ENCODE data around the gene ZNF385B. TPM values are rescaled to one million over a fixed set of nuclear protein-coding genes. Genes with fewer than 3 reads are reported as not detected.

ZNF385B gene
- total RNA-seq, 3 donors from 2014 or later (not counting 1 experiment from before 2014, with no cell fraction given), result 0.54 TPM; not detected in 2

GRCh38 chr2:179741317-179741716 lies 120.1 kb downstream of the ZNF385B start:
- H3K4me1 ChIP-seq (ENCODE audit: control insufficient read depth, insufficient read depth, low read length), result no peaks in the 10 kb centered on the region
- no peak overlapping the region for H3K4me3 ChIP-seq (ENCODE audit: low read length)
- no peaks in the 10 kb centered on the region for H3K9me3 Mint-ChIP-seq
- ATAC-seq, result no peak
- H3K9me3 ChIP-seq (ENCODE audit: control insufficient read depth, insufficient read depth, low read length), result no peaks in the 10 kb centered on the region
- TF ChIP-seq, protein P1, sequence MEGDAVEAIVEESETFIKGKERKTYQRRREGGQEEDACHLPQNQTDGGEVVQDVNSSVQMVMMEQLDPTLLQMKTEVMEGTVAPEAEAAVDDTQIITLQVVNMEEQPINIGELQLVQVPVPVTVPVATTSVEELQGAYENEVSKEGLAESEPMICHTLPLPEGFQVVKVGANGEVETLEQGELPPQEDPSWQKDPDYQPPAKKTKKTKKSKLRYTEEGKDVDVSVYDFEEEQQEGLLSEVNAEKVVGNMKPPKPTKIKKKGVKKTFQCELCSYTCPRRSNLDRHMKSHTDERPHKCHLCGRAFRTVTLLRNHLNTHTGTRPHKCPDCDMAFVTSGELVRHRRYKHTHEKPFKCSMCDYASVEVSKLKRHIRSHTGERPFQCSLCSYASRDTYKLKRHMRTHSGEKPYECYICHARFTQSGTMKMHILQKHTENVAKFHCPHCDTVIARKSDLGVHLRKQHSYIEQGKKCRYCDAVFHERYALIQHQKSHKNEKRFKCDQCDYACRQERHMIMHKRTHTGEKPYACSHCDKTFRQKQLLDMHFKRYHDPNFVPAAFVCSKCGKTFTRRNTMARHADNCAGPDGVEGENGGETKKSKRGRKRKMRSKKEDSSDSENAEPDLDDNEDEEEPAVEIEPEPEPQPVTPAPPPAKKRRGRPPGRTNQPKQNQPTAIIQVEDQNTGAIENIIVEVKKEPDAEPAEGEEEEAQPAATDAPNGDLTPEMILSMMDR (IDR thresholded peaks at IDR 0.05), result no peak
- no peak for DNase-seq
- intact Hi-C loops (cut with micrococcal nuclease), result no loop called here
- H3K36me3 ChIP-seq (ENCODE audit: control insufficient read depth, insufficient read depth, low read length), result no peaks in the 10 kb centered on the region
- H3K4me3 Mint-ChIP-seq, result no peak overlapping the region
- H3K27ac ChIP-seq (ENCODE audit: low read length), result no peak overlapping the region
- no peaks in the 10 kb centered on the region for H3K27me3 Mint-ChIP-seq (ENCODE audit: low read depth in 2 of 2)
- H3K36me3 Mint-ChIP-seq, result no peaks in the 10 kb centered on the region
- peaks cover 3% of the 10 kb centered on the region for H3K27me3 ChIP-seq (ENCODE audit: control insufficient read depth, insufficient read depth, low read length)
- no peak overlapping the region for H3K27ac Mint-ChIP-seq
- H3K4me1 Mint-ChIP-seq, result no peaks in the 10 kb centered on the region

DNA sequence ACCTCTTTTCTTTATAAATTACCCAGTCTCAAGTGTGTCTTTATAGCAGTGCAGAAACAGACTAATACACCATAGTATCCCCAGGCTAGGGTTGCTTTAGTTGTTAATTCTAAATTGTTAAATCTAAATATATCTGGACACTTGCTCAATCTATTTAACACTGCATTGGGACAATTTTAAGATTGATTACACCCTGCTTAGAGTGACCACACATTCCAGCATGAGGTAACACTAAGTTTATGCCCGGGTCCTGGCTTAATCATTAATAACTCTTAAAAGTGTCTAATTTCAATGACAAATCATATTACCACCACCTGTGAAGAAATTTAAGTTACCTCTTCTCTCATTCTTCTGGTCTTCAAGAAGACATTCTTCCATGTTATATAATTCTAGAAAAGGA lies 131.4 kb downstream of the ZNF385B start:
- no peak for DNase-seq
- Histone ChIP-seq H3K36me3 (ENCODE audit: control insufficient read depth, insufficient read depth, low read length) (no peaks in the 10 kb centered on the region), H3K27ac (ENCODE audit: low read length) (no peak overlapping the region), H3K4me1 (ENCODE audit: control insufficient read depth, insufficient read depth, low read length) (no peaks in the 10 kb centered on the region), H3K27me3 (ENCODE audit: control insufficient read depth, insufficient read depth, low read length) (no peaks in the 10 kb centered on the region), H3K9me3 (ENCODE audit: control insufficient read depth, insufficient read depth, low read length) (no peaks in the 10 kb centered on the region), H3K4me3 (ENCODE audit: low read length) (no peak overlapping the region)
- Mint-ChIP-seq H3K9me3 (no peaks in the 10 kb centered on the region), H3K27me3 (ENCODE audit: low read depth in 2 of 2) (no peaks in the 10 kb centered on the region), H3K27ac (no peak overlapping the region), H3K4me1 (no peaks in the 10 kb centered on the region), H3K36me3 (no peaks in the 10 kb centered on the region), H3K4me3 (no peak overlapping the region)
- intact Hi-C loops (cut with micrococcal nuclease), result no loop called here
- TF ChIP-seq, protein P1 (IDR thresholded peaks at IDR 0.05), result no peak
- WGBS (ENCODE audit: insufficient coverage), result 100% methylated on average over 1 of the region's 1 CpG
- ATAC-seq, result no peak

- Histone ChIP-seq H3K27ac (ENCODE audit: low read length) (no peak overlapping the region), H3K9me3 (ENCODE audit: control insufficient read depth, insufficient read depth, low read length) (no peaks in the 10 kb centered on the region), H3K27me3 (ENCODE audit: control insufficient read depth, insufficient read depth, low read length) (no peaks in the 10 kb centered on the region), H3K4me3 (ENCODE audit: low read length) (no peak overlapping the region), H3K4me1 (ENCODE audit: control insufficient read depth, insufficient read depth, low read length) (no peaks in the 10 kb centered on the region), H3K36me3 (ENCODE audit: control insufficient read depth, insufficient read depth, low read length) (no peaks in the 10 kb centered on the region)
- DNase-seq, result no peak
- Mint-ChIP-seq H3K4me3 (no peak overlapping the region), H3K9me3 (no peaks in the 10 kb centered on the region), H3K27me3 (ENCODE audit: low read depth in 2 of 2) (no peaks in the 10 kb centered on the region), H3K36me3 (no peaks in the 10 kb centered on the region), H3K27ac (no peak overlapping the region), H3K4me1 (no peaks in the 10 kb centered on the region)
- 93% methylated on average over 5 of the region's 5 CpGs for WGBS (ENCODE audit: insufficient coverage)
- intact Hi-C loops (cut with micrococcal nuclease), result no loop called here
- ATAC-seq, result no peak
- TF ChIP-seq, protein P1 (IDR thresholded peaks at IDR 0.05), result no peak
These were observed 134.8 kb downstream of the ZNF385B start for GRCh38 chr2:179726461-179727180.

GRCh38 chr2:179724403-179724802 lies 137.0 kb downstream of the ZNF385B start:
- Mint-ChIP-seq H3K36me3 (no peaks in the 10 kb centered on the region), H3K27ac (no peak overlapping the region), H3K27me3 (ENCODE audit: low read depth in 2 of 2) (no peaks in the 10 kb centered on the region), H3K9me3 (no peaks in the 10 kb centered on the region), H3K4me3 (no peak overlapping the region), H3K4me1 (no peaks in the 10 kb centered on the region)
- no peak for ATAC-seq
- intact Hi-C loops (cut with micrococcal nuclease), result no loop called here
- H3K27me3 ChIP-seq (ENCODE audit: control insufficient read depth, insufficient read depth, low read length), result no peaks in the 10 kb centered on the region
- H3K9me3 ChIP-seq (ENCODE audit: control insufficient read depth, insufficient read depth, low read length), result no peaks in the 10 kb centered on the region
- no peaks in the 10 kb centered on the region for H3K4me1 ChIP-seq (ENCODE audit: control insufficient read depth, insufficient read depth, low read length)
- H3K27ac ChIP-seq (ENCODE audit: low read length), result no peak overlapping the region
- no peak for DNase-seq
- H3K4me3 ChIP-seq (ENCODE audit: low read length), result no peak overlapping the region
- TF ChIP-seq, protein P1 (IDR thresholded peaks at IDR 0.05), result no peak
- no peaks in the 10 kb centered on the region for H3K36me3 ChIP-seq (ENCODE audit: control insufficient read depth, insufficient read depth, low read length)
